PC-9 (cell line): ENCODE data around the gene DUSP7. TPM values are rescaled to one million over a fixed set of nuclear protein-coding genes. Genes with fewer than 3 reads are reported as not detected.

Source experiments
- BruUV-seq: library from RNA; stranded (reverse); fragments of 400-500 nt; replicated peaks from 2 replicates; lab custom pipeline; 2021; lab: Mats Ljungman, UMichigan
- CTCF ChIA-PET: fragments of 300-600 bp; sonication (Branson Sonifier 250); formaldehyde crosslinking; loops from one replicate; lab custom pipeline; 2022; ENCODE audit warnings: antibody characterized with exemption; lab: Charles Lee
- POLR2A ChIA-PET: fragments of 300-600 bp; sonication (Branson Sonifier 250); formaldehyde crosslinking; loops from one replicate; lab custom pipeline; 2022; ENCODE audit warnings: antibody characterized with exemption; ENCODE audit not compliant: unreplicated experiment; lab: Charles Lee
- DNase-seq, 2 experiments: peaks; one replicate each; pipeline versions ENCODE4 v3.0.0 to v3.0.0-alpha.2; 2015 to 2022; ENCODE audit warnings: mixed read lengths in 1 of 2
- H2AFZ ChIP-seq: fragments of 200-600 bp; sonication (generic); 2 replicates; pipeline ENCODE4 v1.8.1; 2017; ENCODE audit warnings: antibody characterized with exemption
- H3F3A ChIP-seq: fragments of 200-600 bp; sonication (generic); 2 replicates; pipeline ENCODE4 v1.8.1; 2017; ENCODE audit warnings: antibody characterized with exemption, mild to moderate bottlenecking, low read depth; ENCODE audit not compliant: insufficient read depth
- H3K27ac ChIP-seq: fragments of 200-600 bp; sonication (generic); 2 replicates; pipeline ENCODE4 v1.6.1; 2016; ENCODE audit warnings: mixed run types
- H3K27me3 ChIP-seq: fragments of 200-600 bp; sonication (generic); 2 replicates; pipeline ENCODE4 v1.6.1; 2016; ENCODE audit warnings: low read depth, mixed run types; ENCODE audit not compliant: insufficient read depth
- H3K36me3 ChIP-seq: fragments of 200-600 bp; sonication (generic); 2 replicates; pipeline ENCODE4 v1.6.1; 2016; ENCODE audit warnings: low read depth, mixed run types
- H3K4me1 ChIP-seq: fragments of 200-600 bp; sonication (generic); replicated peaks from 2 replicates; pipeline ENCODE4 v1.6.1; 2016; ENCODE audit warnings: mixed run types; ENCODE audit not compliant: insufficient read depth
- H3K4me2 ChIP-seq: fragments of 200-600 bp; sonication (generic); 2 replicates; pipeline ENCODE4 v1.6.1; 2017; ENCODE audit warnings: mixed run types
- H3K4me3 ChIP-seq: fragments of 200-600 bp; sonication (generic); 2 replicates; pipeline ENCODE4 v1.6.1; 2016; ENCODE audit warnings: mixed run types
- H3K79me2 ChIP-seq: fragments of 200-600 bp; sonication (generic); 2 replicates; pipeline ENCODE4 v1.6.1; 2017; ENCODE audit warnings: low read depth, mixed run types
- H3K9me2 ChIP-seq: fragments of 200-600 bp; sonication (generic); 2 replicates; pipeline ENCODE4 v1.8.1; 2017; ENCODE audit warnings: mild to moderate bottlenecking; ENCODE audit not compliant: insufficient read depth
- H3K9me3 ChIP-seq: fragments of 200-600 bp; sonication (generic); 2 replicates; pipeline ENCODE4 v1.8.1; 2016; ENCODE audit warnings: low read depth; ENCODE audit not compliant: insufficient read depth
- H4K20me1 ChIP-seq: fragments of 200-600 bp; sonication (generic); 2 replicates; pipeline ENCODE4 v1.8.1; 2017; ENCODE audit not compliant: insufficient read depth
- CTCF ChIP-seq: fragments of 200-600 bp; sonication (generic); conservative IDR thresholded peaks from 2 replicates; pipeline ENCODE4 v1.6.1; 2017; ENCODE audit warnings: mixed run types, antibody characterized with exemption, mild to moderate bottlenecking, moderate library complexity
- EZH2 ChIP-seq: fragments of 200-600 bp; sonication (generic); IDR thresholded peaks from 2 replicates; pipeline ENCODE4 v1.8.0; 2017; ENCODE audit warnings: antibody characterized with exemption, low read depth
- intact Hi-C: fragments of 100-400 bp; cut with micrococcal nuclease; formaldehyde crosslinking; loops from one replicate; pipeline ENCODE4 v1.10.0; 2022; ENCODE audit not compliant: unreplicated experiment
- total RNA-seq: library from RNA; stranded (reverse); gene quantifications from 2 replicates; pipeline ENCODE4 v1.2.3, GENCODE V29; 2021

The DUSP7 gene
- total RNA-seq, 1 experiment from 2014 or later = 9.5 TPM

DNA sequence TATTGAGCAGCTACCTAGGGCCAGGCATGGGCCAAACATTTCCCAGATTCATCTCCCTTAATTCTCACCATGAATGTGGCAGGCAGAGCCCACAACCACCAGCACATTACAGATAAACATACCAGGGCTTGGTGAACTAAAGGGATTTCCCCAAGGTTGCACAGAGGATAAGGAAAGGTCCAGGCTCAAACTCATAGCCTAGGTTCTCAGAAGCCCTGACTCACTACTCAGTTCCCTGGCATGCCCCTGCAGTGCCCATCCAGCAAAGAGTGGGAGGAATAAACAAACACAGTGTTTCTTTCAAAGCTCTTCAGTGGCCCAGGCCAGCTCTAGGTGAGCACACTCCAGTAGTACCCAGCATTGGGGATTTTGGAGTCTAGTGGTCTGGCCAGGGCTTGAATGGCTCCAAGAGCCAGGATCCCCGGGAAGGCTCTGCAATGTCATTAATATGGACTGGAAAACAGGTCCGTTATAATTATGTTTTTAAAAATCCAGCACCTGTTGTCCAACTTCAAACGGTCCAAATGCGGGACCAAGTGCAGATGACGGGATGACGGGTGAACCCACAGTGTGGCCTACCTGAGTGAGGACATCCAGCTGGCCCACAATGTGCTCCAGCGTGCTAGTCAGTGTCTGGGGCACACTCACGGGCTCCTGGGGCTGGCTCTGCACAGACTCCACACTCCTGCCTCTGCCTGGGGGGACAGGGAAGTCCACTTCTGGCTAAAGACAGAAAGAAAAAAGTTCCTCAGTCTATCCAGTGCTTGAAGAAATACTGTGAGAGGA lies 39.8 kb upstream of the DUSP7 start:
- TF ChIP-seq CTCF (no peak), EZH2 (no peak)
- H3K36me3 ChIP-seq = no peaks in the 10 kb centered on the region
- no peaks in the 10 kb centered on the region for H3K9me2 ChIP-seq
- intact Hi-C loops = no loop called here
- no TSS peak for BruUV-seq
- no peak for DNase-seq
- H3K27ac ChIP-seq = no peak overlapping the region
- ChIA-PET CTCF (no interaction called here), POLR2A (no interaction called here)
- H3K79me2 ChIP-seq = no peaks in the 10 kb centered on the region
- H3K4me1 ChIP-seq = peaks cover 5% of the 10 kb centered on the region; the same call in 1 of the 2 replicates
- no peaks in the 10 kb centered on the region for H3K9me3 ChIP-seq
- H3K4me2 ChIP-seq = no peak overlapping the region
- H3K27me3 ChIP-seq = no peaks in the 10 kb centered on the region
- no peaks in the 10 kb centered on the region for H4K20me1 ChIP-seq
- H2AFZ ChIP-seq = no peak overlapping the region
- no peaks in the 10 kb centered on the region for H3F3A ChIP-seq
- no peak overlapping the region for H3K4me3 ChIP-seq

GRCh38 chr3:52094571-52095485 lies 38.5 kb upstream of the DUSP7 start:
- intact Hi-C loops = no loop called here
- H3F3A ChIP-seq = no peaks in the 10 kb centered on the region
- no peaks in the 10 kb centered on the region for H3K27me3 ChIP-seq
- BruUV-seq = no TSS peak
- ChIA-PET POLR2A (no interaction called here), CTCF (no interaction called here)
- H3K9me2 ChIP-seq = no peaks in the 10 kb centered on the region
- H4K20me1 ChIP-seq = no peaks in the 10 kb centered on the region
- H2AFZ ChIP-seq = no peak overlapping the region
- H3K36me3 ChIP-seq = no peaks in the 10 kb centered on the region
- no peak for DNase-seq
- no peak for TF ChIP-seq CTCF
- no peak for TF ChIP-seq EZH2
- peaks cover 5% of the 10 kb centered on the region; the same call in 1 of the 2 replicates for H3K4me1 ChIP-seq
- no peaks in the 10 kb centered on the region for H3K79me2 ChIP-seq
- H3K4me2 ChIP-seq = no peak overlapping the region
- no peaks in the 10 kb centered on the region for H3K9me3 ChIP-seq
- no peak overlapping the region for H3K27ac ChIP-seq
- no peak overlapping the region for H3K4me3 ChIP-seq

- ChIA-PET POLR2A (no interaction called here), CTCF (no interaction called here)
- no peaks in the 10 kb centered on the region for H4K20me1 ChIP-seq
- BruUV-seq = no TSS peak
- no peak overlapping the region for H2AFZ ChIP-seq
- H3K4me3 ChIP-seq = no peak overlapping the region
- no peaks in the 10 kb centered on the region for H3K79me2 ChIP-seq
- no peak for TF ChIP-seq CTCF
- no peak for TF ChIP-seq EZH2
- peak in 1 of 2 experiments; percentile 65 for DNase-seq
- H3K27ac ChIP-seq = no peak overlapping the region
- intact Hi-C loops = no loop called here
- no peaks in the 10 kb centered on the region for H3F3A ChIP-seq
- H3K4me2 ChIP-seq = no peak overlapping the region
- no peaks in the 10 kb centered on the region for H3K36me3 ChIP-seq
- no peaks in the 10 kb centered on the region for H3K27me3 ChIP-seq
- H3K9me2 ChIP-seq = no peaks in the 10 kb centered on the region
- no peaks in the 10 kb centered on the region for H3K4me1 ChIP-seq
- H3K9me3 ChIP-seq = no peaks in the 10 kb centered on the region
Measured at GRCh38 chr3:52093756-52094545, 37.6 kb upstream of the DUSP7 start.
